GM23248 (cell line): ENCODE data around the gene ZNF444.

Experiments
- EZH2 ChIP-seq: fragments of 200-600 bp; sonication (generic); IDR thresholded peaks from 2 replicates; pipeline ENCODE4 v1.6.1; 2018; ENCODE audit warnings: antibody characterized with exemption, mild to moderate bottlenecking; ENCODE audit not compliant: insufficient read depth, poor library complexity, severe bottlenecking
- EZH2phosphoT487 ChIP-seq: fragments of 200-600 bp; sonication (generic); IDR thresholded peaks from 2 replicates; pipeline ENCODE4 v1.6.1; 2018; ENCODE audit warnings: antibody characterized with exemption, moderate library complexity, mild to moderate bottlenecking, low read depth; ENCODE audit not compliant: insufficient read depth

- TF ChIP-seq EZH2phosphoT487: no peak
- no peak for TF ChIP-seq EZH2
These were observed 26.3 kb upstream of the ZNF444 start for GRCh38 chr19:56114778-56115110.
